Immature natural killer cell (primary cell): Measurements from ENCODE around the gene PNMA1. TPM values are rescaled to one million over a fixed set of nuclear protein-coding genes. Genes with fewer than 3 reads are reported as not detected.
A peak's percentile ranks its signal among the peaks of the same experiment; 100 is the strongest.
"Not testable (repeated sequence)": the region's sequence is repeated elsewhere in the genome, so short reads cannot be mapped to it uniquely, and the experiment has no call there.

Source experiments
- DNase-seq, 3 donors: peaks; one replicate each; pipeline ENCODE4 v3.0.0; 2022; ENCODE audit warnings: mixed read lengths in 1 of 3
- H3K27ac Mint-ChIP-seq, 6 donors: one replicate each; pipeline ENCODE4 v1.8.0; 2020; ENCODE audit warnings: mixed read lengths in 6 of 6, mild to moderate bottlenecking in 5 of 6, inconsistent platforms in 4 of 6, moderate library complexity in 3 of 6
- H3K27me3 Mint-ChIP-seq, 3 donors: one replicate each; pipeline ENCODE4 v1.8.0; 2020 to 2021; ENCODE audit warnings: low read depth in 3 of 3, mild to moderate bottlenecking in 3 of 3, mixed read lengths in 3 of 3, moderate library complexity in 3 of 3, inconsistent platforms in 1 of 3
- H3K36me3 Mint-ChIP-seq, 3 donors: one replicate each; pipeline ENCODE4 v1.8.0; 2020; ENCODE audit warnings: mixed read lengths in 3 of 3, inconsistent platforms in 2 of 3, mild to moderate bottlenecking in 2 of 3
- H3K4me1 Mint-ChIP-seq, 2 donors: one replicate each; pipeline ENCODE4 v1.8.0; 2020; ENCODE audit warnings: inconsistent platforms in 2 of 2, mild to moderate bottlenecking in 2 of 2, mixed read lengths in 2 of 2, moderate library complexity in 1 of 2
- H3K4me3 Mint-ChIP-seq, 5 donors: one replicate each; pipeline ENCODE4 v1.8.0; 2020; ENCODE audit warnings: mild to moderate bottlenecking in 5 of 5, mixed read lengths in 5 of 5, inconsistent platforms in 3 of 5, moderate library complexity in 3 of 5
- H3K9me3 Mint-ChIP-seq, 6 donors: one replicate each; pipeline ENCODE4 v1.8.0; 2020; ENCODE audit warnings: mild to moderate bottlenecking in 6 of 6, mixed read lengths in 6 of 6, inconsistent platforms in 4 of 6, moderate library complexity in 3 of 6
- polyA plus RNA-seq, 3 donors: library from polyadenylated mRNA; unstranded; fragments of 300-500 nt; fragmentation: Illumina TruSeq; gene quantifications; one replicate each; pipeline ENCODE4 v1.2.3, GENCODE V29; 2021

PNMA1 gene
- polyA plus RNA-seq, 3 donors from 2014 or later: 19.6 to 39.2 (median 23.8) TPM

DNA sequence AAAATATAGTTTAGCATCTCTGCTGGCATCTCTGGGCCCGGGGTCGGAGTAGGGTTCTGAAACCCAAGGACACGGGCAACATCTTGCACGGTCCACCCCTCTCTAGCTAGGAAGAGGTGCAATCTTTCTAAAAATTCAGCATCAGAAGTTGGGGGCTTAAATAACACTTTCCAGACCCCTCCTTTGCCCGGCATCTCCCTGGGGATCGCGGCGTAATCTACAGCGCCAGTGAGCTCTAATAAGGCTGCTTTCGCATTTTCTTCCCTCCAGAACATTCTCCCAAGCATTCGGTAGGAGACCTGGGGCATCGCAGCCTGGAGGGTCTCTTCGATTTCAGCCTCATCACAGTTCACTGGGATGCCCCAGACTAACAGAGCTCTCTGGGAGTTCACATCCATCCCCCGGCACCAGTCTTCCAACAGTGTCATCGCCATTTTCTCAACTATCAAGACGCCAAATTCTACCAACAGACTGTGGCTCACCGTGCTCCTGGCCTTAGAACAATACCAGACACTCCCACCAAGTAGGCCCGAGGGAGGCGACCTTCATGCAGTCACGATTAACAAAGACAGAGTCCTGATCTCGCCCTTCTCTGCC lies 880 bp downstream of the PNMA1 start:
- H3K27me3 Mint-ChIP-seq: peaks cover 11 to 20% (median 18%) of the 10 kb centered on the region in 3 donors
- peak overlapping the region; percentile 91 to 98 (median 94) for H3K27ac Mint-ChIP-seq
- no peaks in the 10 kb centered on the region for H3K9me3 Mint-ChIP-seq
- H3K36me3 Mint-ChIP-seq: peaks cover 0 to 4% (median 0%) of the 10 kb centered on the region in 3 donors
- peak overlapping the region; percentile 92 to 100 (median 96) for H3K4me3 Mint-ChIP-seq
- H3K4me1 Mint-ChIP-seq: peaks cover 26 to 31% of the 10 kb centered on the region in 2 donors
- no peak for DNase-seq

GRCh38 chr14:73712540-73713180 lies 1.5 kb downstream of the PNMA1 start:
- peaks cover 0 to 4% (median 0%) of the 10 kb centered on the region in 3 donors for H3K36me3 Mint-ChIP-seq
- peak overlapping the region; percentile 92 to 100 (median 96) for H3K4me3 Mint-ChIP-seq
- DNase-seq: peak; percentile 26 to 33 (median 28)
- H3K9me3 Mint-ChIP-seq: no peaks in the 10 kb centered on the region
- H3K27me3 Mint-ChIP-seq: peaks cover 11 to 20% (median 16%) of the 10 kb centered on the region in 3 donors
- H3K4me1 Mint-ChIP-seq: peaks cover 26 to 31% of the 10 kb centered on the region in 2 donors
- peak overlapping the region; percentile 91 to 98 (median 94) for H3K27ac Mint-ChIP-seq

DNA sequence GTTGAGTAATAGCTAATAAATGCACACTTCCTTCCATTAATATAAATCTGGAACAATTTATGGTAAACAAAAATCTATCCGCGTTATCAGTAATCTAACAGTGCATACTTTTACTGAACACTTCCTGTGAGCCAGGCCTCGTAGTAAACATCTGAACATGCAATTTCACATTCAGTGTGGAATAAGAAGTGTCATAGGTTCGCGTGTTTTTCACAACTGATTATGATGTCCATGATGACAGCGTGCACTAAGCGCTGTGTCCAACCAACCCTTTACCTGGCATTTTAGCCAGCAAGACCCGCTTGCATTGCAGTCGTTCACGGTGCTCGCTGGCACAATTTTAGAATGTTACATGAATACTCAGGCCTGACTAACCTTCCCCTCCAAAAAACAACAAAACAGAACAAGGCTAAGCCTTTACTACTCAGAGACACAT lies 2.1 kb downstream of the PNMA1 start:
- peaks cover 11 to 20% (median 16%) of the 10 kb centered on the region in 3 donors for H3K27me3 Mint-ChIP-seq
- DNase-seq: peak; percentile 8 to 15 (median 12)
- H3K9me3 Mint-ChIP-seq: no peaks in the 10 kb centered on the region
- peaks cover 0 to 4% (median 0%) of the 10 kb centered on the region in 3 donors for H3K36me3 Mint-ChIP-seq
- peaks cover 26 to 31% of the 10 kb centered on the region in 2 donors for H3K4me1 Mint-ChIP-seq
- peak overlapping the region; percentile 91 to 98 (median 94) for H3K27ac Mint-ChIP-seq
- peak overlapping the region; percentile 92 to 100 (median 96) for H3K4me3 Mint-ChIP-seq

GRCh38 chr14:73710737-73711136 lies 3.4 kb downstream of the PNMA1 start:
- DNase-seq: no peak
- Mint-ChIP-seq H3K36me3 (peaks cover 0 to 2% (median 0%) of the 10 kb centered on the region in 3 donors), H3K4me3 (no peak overlapping the region), H3K4me1 (peaks cover 26 to 31% of the 10 kb centered on the region in 2 donors), H3K27ac (no peak overlapping the region), H3K27me3 (peaks cover 9 to 20% (median 15%) of the 10 kb centered on the region in 3 donors), H3K9me3 (no peaks in the 10 kb centered on the region)

GRCh38 chr14:73709904-73710469 lies 4.2 kb downstream of the PNMA1 start:
- Mint-ChIP-seq H3K4me1 (peaks cover 26 to 31% of the 10 kb centered on the region in 2 donors), H3K9me3 (no peaks in the 10 kb centered on the region), H3K4me3 (peak overlapping the region in 1 of 5 donors; percentile 5), H3K27me3 (peaks cover 8 to 20% (median 13%) of the 10 kb centered on the region in 3 donors), H3K27ac (peak overlapping the region in 4 of 6 donors; percentile 45 to 65 (median 52)), H3K36me3 (no peaks in the 10 kb centered on the region)
- no peak for DNase-seq

DNA sequence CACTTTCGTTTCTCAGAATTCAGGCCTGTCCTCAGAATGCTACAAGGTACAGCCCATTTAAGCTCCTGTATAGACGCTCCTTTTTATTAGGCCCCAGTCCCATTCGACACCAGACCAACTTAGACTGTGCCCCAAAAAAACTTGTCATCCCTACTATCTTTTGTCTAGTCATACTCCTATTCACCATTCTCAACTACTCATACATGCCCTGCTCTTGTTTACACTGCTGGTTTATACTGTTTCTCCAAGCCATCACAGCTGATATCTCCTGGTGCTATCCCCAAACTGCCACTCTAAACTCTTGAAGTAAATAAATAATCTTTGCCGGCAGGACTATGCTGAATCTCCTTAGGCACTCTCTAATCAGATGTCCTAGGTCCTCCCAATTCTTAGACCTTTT lies 6.1 kb downstream of the PNMA1 start:
- not testable (repeated sequence) for DNase-seq, H3K27ac Mint-ChIP-seq, H3K27me3 Mint-ChIP-seq, H3K36me3 Mint-ChIP-seq, H3K9me3 Mint-ChIP-seq, H3K4me3 Mint-ChIP-seq
- peaks cover 15 to 24% of the 10 kb centered on the region in 2 donors for H3K4me1 Mint-ChIP-seq

GRCh38 chr14:73700325-73700724 lies 13.9 kb downstream of the PNMA1 start:
- peaks cover 0 to 16% (median 10%) of the 10 kb centered on the region in 3 donors for H3K36me3 Mint-ChIP-seq
- no peak overlapping the region for H3K4me3 Mint-ChIP-seq
- DNase-seq: no peak
- no peaks in the 10 kb centered on the region for H3K9me3 Mint-ChIP-seq
- no peaks in the 10 kb centered on the region for H3K27me3 Mint-ChIP-seq
- H3K4me1 Mint-ChIP-seq: no peaks in the 10 kb centered on the region
- peak overlapping the region in 2 of 6 donors; percentile 9 to 64 for H3K27ac Mint-ChIP-seq

DNA sequence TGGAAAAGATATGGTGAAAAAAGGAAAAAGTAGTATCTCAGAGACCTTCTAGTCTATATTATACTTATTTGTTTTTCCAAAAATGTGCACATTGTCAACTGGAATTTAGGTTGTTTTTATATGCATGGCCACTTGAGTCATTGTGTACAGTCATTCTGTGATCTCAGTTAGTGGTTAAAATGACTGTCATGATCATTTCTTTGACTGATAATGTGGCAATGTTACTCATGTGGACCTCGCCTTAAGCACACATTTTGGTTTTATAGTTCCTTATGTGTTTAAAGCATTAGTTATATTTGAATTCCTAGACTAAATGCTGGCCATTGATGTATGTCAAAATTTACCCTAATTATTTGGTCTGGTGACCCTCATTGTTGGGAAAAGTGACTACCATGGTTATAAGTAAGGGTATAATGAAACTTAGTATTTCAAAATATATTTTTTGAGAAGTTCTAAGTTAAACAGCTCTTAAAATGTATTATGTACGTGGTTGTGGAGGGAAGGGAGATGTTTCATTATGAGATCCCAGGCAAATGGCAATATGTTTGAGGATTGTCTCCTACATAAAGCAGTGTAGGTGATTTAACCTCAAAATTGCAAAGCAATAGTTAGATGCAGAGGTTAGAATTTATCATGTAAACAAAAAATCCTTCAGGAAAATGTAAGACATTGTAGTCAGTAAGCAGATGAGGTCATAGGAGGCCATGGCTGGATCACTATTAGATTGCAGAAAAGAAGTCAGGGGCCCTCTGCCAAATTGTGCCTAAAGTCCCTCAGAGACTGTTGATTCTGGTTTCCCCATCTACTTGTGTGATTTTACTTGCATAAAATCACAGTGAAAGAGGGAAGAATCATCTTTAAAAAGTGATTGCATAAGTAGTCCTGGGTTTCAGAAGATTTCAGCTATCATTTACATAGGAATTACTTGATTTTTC lies 17.5 kb downstream of the PNMA1 start:
- Mint-ChIP-seq H3K36me3 (peaks cover 0 to 18% (median 18%) of the 10 kb centered on the region in 3 donors), H3K4me1 (no peaks in the 10 kb centered on the region), H3K9me3 (no peaks in the 10 kb centered on the region), H3K27ac (no peak overlapping the region), H3K4me3 (no peak overlapping the region), H3K27me3 (no peaks in the 10 kb centered on the region)
- no peak for DNase-seq

DNA sequence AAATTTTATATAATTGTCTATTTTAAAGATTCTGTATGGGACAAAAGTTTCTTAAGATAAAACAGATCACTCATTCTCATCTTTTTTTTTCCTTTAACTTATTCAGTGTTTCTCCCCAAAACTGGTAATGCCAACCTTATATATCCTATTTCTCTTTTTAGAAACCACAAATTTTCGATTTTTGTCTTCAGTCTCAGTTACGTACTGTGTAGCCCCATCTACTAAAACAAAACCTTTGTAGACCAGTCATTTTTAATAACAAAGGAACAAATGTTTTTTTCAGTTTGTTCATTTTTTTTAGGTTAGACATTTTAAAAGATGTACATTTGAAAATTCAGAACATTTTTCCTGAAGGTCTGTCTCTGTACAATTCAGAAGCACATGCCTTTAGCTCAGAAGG lies 18.2 kb downstream of the PNMA1 start:
- Mint-ChIP-seq H3K36me3 (peaks cover 0 to 18% (median 18%) of the 10 kb centered on the region in 3 donors), H3K9me3 (no peaks in the 10 kb centered on the region), H3K4me3 (no peak overlapping the region), H3K27me3 (no peaks in the 10 kb centered on the region), H3K4me1 (no peaks in the 10 kb centered on the region), H3K27ac (no peak overlapping the region)
- DNase-seq: no peak

GRCh38 chr14:73695082-73695481 lies 19.1 kb downstream of the PNMA1 start:
- no peaks in the 10 kb centered on the region for H3K4me1 Mint-ChIP-seq

GRCh38 chr14:73694083-73694482 lies 20.1 kb downstream of the PNMA1 start:
- Mint-ChIP-seq H3K27me3 (no peaks in the 10 kb centered on the region), H3K27ac (peak overlapping the region in 1 of 6 donors; percentile 1), H3K9me3 (no peaks in the 10 kb centered on the region)

More at GRCh38 chr14:73695082-73695481, 19.1 kb downstream of the PNMA1 start:
- H3K27me3 Mint-ChIP-seq: no peaks in the 10 kb centered on the region
- H3K4me3 Mint-ChIP-seq: no peak overlapping the region
- H3K27ac Mint-ChIP-seq: no peak overlapping the region
- no peaks in the 10 kb centered on the region for H3K9me3 Mint-ChIP-seq
- H3K36me3 Mint-ChIP-seq: peaks cover 0 to 23% (median 20%) of the 10 kb centered on the region in 3 donors
- no peak for DNase-seq

DNA sequence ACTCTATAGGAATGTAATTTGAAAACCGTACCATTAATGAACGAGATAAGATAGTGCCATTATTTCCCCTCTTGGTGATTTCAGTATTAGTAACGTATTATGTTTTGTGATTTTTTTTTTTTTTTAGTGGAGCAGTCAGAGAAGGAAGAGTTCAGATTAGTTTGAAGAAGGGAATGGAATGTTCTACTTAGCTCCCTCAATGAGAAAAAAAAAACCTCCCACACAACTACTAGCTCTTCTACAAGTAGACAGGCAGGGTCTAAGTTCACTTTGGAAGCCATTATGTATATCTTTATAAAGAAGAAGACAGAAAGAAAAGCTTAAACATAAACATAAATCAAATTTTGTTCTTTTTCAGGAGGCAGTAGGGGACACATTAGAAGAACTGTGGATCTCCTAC lies 27.3 kb downstream of the PNMA1 start:
- Mint-ChIP-seq H3K27ac (no peak overlapping the region), H3K4me3 (no peak overlapping the region), H3K27me3 (peaks cover 0 to 2% (median 0%) of the 10 kb centered on the region in 3 donors), H3K36me3 (peaks cover 0 to 28% (median 25%) of the 10 kb centered on the region in 3 donors), H3K9me3 (no peaks in the 10 kb centered on the region), H3K4me1 (no peaks in the 10 kb centered on the region)
- DNase-seq: no peak

More at GRCh38 chr14:73694083-73694482, 20.1 kb downstream of the PNMA1 start:
- no peak for DNase-seq
- H3K4me3 Mint-ChIP-seq: no peak overlapping the region
- peaks cover 0 to 25% (median 25%) of the 10 kb centered on the region in 3 donors for H3K36me3 Mint-ChIP-seq
- no peaks in the 10 kb centered on the region for H3K4me1 Mint-ChIP-seq

- H3K4me1 Mint-ChIP-seq: no peaks in the 10 kb centered on the region
- H3K36me3 Mint-ChIP-seq: peaks cover 0 to 25% (median 21%) of the 10 kb centered on the region in 3 donors
- DNase-seq: no peak
- peaks cover 0 to 2% (median 0%) of the 10 kb centered on the region in 3 donors for H3K27me3 Mint-ChIP-seq
- H3K27ac Mint-ChIP-seq: no peak overlapping the region
- no peaks in the 10 kb centered on the region for H3K9me3 Mint-ChIP-seq
- H3K4me3 Mint-ChIP-seq: no peak overlapping the region
Measured at GRCh38 chr14:73685328-73685727, 28.9 kb downstream of the PNMA1 start.
